ENCODE data around the gene DUSP16.

GRCh38 chr12:12598864-12599263 is 36.2 kb upstream of the DUSP16 start:
- no peak for TF ChIP-seq CTCF (conservative IDR thresholded peaks at IDR 0.05; ENCODE audit: low read depth in 2 of 2)
- TF ChIP-seq EZH2phosphoT487 (IDR thresholded peaks at IDR 0.05; ENCODE audit: unreplicated experiment) = no peak
- no peak for TF ChIP-seq POLR2AphosphoS5 (IDR thresholded peaks at IDR 0.05; ENCODE audit: low read depth)
- TF ChIP-seq EZH2 (IDR thresholded peaks at IDR 0.05; ENCODE audit: low read depth, unreplicated experiment) = no peak
- TF ChIP-seq REST (IDR thresholded peaks at IDR 0.05; ENCODE audit: unreplicated experiment) = no peak
- no peak for TF ChIP-seq CREB1 (CRISPR knock-in tag; IDR thresholded peaks at IDR 0.05; ENCODE audit: low read depth)

All from GM23338 (cell line).